ENCODE results near the gene ATP8A1.

Gene ATP8A1

GRCh38 chr4:42562016-42562415 is 94.9 kb downstream of the ATP8A1 start:
- DNase-seq = no peak

DNA sequence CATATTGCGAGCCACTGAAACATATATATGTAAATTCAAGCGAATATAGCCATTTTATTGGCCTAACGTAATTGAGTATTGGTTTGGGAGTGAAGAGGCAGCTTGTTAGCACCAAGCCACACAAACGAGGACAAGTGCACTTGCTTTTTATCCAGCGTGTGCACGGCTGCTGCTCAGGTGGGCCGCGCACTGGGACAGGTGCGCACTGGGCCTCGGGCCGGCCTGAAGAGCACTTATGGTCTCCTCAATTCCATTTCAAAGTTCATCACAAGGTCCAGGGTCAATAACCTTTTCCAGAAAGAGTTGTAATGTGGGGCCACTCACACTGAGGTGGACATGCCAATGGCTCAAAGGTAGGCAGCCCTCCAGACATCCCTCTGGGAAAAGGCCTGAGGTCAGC is 95.9 kb downstream of the ATP8A1 start:
- no peak for DNase-seq

DNA sequence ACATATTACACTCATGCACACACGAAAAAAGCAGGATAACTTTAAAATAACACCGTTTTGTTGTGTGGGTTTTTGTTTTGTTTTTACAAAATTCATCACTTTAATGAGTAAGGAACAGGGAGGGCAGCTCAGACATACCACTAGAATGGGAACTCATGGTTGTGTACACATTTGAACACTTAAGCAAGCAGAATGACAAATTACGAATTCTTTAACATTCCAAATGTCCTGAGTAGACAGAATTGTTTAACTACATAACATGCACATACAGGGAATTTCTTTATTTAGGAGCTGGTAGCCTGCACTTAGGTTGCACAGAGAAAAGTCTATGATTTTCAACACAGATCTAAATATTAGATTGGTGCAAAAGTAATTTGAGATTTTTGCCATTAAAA is 96.4 kb downstream of the ATP8A1 start:
- DNase-seq = no peak

- no peak for DNase-seq
Measured at GRCh38 chr4:42558156-42558555, 98.7 kb downstream of the ATP8A1 start.

DNA sequence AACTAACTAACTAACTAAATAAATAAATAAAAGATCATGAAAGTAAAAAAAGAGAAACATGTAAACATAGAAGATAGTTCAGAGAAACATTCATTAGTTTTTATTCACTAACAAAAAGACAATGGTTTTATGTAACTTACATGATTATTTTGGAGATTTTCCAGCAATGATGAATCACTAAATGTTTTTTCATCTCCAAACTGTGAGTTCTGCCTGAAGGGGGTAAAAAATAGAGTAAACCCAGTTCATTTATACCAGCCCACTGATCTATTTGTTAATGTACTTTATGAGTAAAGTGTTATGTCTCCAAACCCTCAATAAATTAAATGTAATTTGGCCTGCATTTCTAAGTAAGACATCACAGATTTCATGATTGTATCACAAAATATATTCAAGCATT is 101.1 kb downstream of the ATP8A1 start:
- no peak for DNase-seq

GRCh38 chr4:42554072-42554471 is 102.8 kb downstream of the ATP8A1 start:
- no peak for DNase-seq

DNA sequence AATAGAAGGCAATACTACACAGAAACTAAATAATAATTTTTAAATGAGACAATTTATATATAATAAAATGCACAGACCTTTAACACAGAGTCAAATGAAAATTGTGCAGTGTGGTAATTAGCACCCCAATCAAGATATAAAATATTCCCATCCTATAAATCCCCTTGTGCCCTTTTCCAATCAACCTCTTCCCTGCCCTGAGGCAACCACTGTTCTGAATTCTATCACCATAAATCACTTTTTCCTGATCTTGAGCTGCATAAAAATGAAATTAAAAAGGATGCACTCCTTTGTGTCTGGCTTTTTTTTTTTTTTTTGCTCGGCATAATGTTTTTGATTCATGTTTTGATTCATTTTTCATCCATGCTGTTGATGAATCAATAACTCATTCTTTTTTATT is 107.0 kb downstream of the ATP8A1 start:
- DNase-seq = no peak

DNA sequence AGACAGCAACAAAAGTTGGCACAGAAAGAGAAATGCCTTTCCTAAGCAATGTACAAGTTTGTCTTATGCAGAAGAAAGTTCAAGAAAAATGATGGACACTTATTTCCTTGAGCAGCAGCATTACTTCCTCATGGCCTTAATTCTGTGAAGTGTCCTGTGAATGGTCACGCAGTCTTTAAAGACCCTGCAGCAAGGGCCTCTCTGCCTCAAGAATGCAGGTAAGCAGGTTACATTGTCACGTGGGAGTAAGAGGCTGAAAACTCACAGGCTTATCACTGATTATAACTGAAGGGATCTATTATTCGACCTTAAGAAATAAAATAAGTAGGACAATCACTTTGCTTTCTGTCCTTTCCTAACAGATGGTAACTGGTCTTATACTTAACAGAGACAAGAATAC is 109.1 kb downstream of the ATP8A1 start:
- DNase-seq = no peak

- DNase-seq = no peak
Measured at GRCh38 chr4:42543762-42544161, 113.1 kb downstream of the ATP8A1 start.

DNA sequence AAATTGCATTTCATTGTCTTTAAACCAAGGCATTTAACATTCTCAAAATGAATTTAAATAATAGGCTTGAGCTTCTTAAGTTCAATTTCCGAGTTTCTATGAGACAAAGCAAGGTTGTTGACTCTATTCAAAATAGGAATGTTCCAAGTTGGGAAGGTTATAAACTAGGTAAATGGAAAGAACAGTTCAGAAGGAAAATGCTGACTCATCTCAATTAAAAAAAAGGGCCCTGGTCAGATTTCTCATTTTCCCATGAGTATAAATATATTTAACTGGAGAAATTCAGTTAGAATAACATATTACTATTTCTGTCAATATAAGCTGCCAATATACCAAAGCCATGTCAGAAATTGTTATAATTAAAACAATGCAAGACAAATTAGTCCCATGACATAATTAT is 113.8 kb downstream of the ATP8A1 start:
- no peak for DNase-seq

DNA sequence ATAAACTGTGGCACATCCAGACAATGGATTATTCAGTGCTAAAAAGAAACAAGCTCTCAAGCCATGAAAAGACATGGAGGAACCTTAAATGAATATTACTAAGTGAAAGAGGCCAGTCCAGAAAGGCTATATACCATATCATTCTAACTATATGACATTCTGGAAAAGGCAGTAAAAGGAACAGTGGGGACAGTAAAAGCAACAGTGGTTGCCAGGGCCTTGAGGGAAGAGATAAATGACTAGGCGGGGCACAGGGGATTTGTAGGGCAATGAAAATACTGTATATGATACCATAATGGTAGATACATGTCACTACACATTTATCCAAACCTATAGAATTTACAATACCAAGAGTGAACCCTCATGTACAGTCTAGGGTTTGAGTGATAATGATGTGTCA is 115.3 kb downstream of the ATP8A1 start:
- no peak for DNase-seq

- no peak for DNase-seq
Measured at GRCh38 chr4:42533042-42533441, 123.9 kb downstream of the ATP8A1 start.

DNA sequence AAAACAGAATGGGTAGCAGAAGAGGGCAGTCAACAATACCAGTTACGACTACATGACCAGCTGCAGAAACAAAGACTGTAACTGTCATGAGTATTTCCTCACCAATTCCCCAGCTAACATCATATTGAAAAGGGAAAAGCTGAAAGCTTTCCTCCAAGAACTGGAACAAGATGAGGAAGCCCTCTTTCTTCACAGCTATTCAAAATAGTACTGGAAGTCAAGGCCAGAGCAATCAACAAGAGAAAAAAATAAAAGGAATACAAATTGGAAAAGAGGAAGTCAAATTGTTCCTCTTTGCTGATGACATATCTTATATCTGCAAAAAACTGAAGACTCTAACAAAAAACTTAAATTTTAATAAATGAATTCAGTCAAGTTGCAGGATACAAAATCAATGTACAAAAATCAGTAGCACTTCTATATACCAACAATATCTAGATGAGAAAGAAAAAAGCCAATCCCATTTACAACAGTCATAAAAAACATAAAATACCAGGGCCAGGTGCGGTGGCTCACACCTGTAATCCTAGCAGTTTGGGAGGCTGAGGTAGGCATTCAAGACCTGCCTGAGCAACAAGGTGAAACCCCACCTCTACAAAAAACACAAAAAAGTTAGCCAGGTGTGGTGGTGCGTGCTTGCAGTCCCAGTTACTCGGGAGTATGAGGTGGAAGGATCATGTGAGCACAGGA is 125.4 kb downstream of the ATP8A1 start:
- no peak for DNase-seq

DNA sequence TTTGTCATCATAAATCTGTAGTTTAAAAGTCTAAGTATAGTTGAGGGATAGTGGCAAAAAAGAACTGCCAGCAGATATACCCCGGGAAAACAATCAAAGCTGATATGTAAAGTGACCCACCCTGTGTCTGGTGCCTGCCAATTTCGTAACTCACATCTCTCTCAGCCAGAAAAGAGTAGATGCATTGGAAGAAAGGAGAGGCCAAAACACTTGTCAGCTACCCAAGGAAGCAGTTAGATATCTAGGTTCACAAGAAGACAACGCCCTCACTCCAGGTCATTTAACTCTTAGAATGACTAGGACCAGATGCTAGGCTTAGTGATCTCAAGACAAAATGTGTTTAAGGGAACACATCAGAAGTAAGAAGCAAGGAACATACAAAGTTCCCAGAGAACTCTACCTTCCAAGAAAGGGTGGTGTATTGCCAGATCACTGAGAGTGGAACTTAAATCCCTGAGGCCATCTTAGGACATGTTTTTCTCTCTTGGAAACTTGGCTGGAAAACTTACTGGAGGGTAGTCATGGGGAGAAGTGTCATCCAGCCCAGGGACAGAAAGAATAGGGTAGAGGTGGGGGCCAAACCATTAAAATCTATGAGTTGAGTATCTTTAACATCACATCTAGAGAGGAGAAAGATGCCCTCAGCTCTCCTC is 133.7 kb downstream of the ATP8A1 start:
- DNase-seq = no peak

GRCh38 chr4:42519803-42520417 is 137.0 kb downstream of the ATP8A1 start:
- DNase-seq = no peak

DNA sequence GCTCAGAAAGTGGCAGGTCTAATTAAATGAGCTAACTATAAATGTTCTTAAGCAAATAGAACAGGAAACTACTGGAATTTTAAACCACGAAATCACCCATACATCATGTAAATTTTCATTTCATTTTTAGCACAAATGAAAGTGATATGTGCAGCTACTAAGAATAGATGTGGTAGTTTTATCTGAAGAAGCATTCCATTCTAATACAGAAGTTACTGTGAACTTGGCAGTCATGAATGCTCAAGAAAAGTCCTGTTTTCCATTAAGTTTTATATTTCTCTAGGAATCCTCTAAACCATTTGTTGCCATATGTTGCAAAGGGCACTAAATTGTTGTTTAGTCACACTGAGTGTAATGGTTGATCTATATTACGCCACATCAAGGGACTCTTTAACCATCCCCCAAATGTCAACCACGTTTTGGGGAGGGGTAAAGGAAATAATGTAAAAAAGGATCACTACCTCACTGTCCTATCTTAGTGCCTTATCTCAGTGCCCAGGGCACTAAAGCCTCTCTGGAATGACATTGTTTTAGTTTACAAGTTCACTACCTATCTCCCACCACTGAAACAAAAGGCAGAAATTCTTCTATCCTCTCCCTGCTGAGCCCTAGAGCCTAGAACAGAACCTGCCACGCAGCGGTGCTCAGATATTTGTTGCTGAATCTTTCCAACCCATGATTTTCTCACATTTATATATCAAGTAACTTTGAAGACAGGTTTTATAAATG is 141.6 kb downstream of the ATP8A1 start:
- DNase-seq = no peak

- DNase-seq = no peak
Measured at GRCh38 chr4:42513748-42514492, 143.0 kb downstream of the ATP8A1 start.

- no peak for DNase-seq
Measured at GRCh38 chr4:42512226-42512625, 144.7 kb downstream of the ATP8A1 start.

GRCh38 chr4:42510225-42510624 is 146.7 kb downstream of the ATP8A1 start:
- no peak for DNase-seq

DNA sequence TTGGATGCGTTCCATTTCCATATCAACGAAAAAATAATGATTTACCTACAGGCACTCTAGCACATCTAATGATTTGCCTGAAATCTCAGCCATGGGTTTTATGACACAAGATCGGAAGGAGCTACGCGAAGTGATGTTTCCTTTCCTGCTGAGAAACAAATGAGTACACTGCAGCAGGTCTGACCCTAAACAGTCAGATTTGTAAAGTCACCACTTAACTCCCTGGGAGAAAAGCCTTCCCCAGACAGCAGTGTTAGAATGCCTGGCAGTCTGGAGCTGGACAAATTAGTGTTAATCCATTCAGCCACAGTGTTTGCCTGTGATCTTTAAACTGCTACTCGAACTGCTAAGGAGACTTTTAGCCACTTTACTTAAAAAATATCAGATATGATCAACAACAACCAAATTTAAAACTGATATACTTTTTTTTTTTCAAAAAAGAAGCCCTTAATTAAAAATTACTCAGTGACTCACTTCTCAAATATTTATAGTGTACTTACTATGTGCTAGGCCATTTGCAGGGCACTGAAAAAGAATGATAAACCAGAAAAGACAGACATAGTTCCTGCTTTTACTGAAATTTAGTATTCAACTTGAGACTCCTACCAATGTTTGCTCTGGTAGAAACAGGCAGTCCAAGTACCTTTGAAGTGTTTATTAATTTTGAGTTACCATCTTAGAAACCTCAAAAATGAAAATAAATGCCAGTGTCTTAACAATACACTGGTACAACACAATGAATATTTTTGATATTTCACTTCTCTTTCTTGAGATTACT is 155.1 kb downstream of the ATP8A1 start:
- no peak for DNase-seq

GRCh38 chr4:42498040-42498439 is 158.9 kb downstream of the ATP8A1 start:
- DNase-seq = no peak
